Body of pancreas (tissue), 4 donors: ENCODE data around the gene MBP. TPM values are rescaled to one million over a fixed set of nuclear protein-coding genes. Genes with fewer than 3 reads are reported as not detected.

Experiments used
- ATAC-seq: fragments of 150-250 bp; one replicate; pipeline ENCODE4 v1.9.1; 2016
- DNase-seq, 4 donors: peaks; one replicate each; pipeline ENCODE4 v3.0.0-alpha.2; 2019
- H3K27ac ChIP-seq, 4 donors: fragments of 200-600 bp; sonication (generic); 1 replicate in 3 of 4; 2 replicates in 1 of 4; pipeline versions ENCODE4 v1.5.1 to v1.6.1; 2016 to 2019; ENCODE audit warnings: mild to moderate bottlenecking in 1 of 4, mixed read lengths in 1 of 4, moderate library complexity in 1 of 4
- H3K27me3 ChIP-seq, 2 donors: fragments of 200-600 bp; sonication (generic); one replicate each; pipeline ENCODE4 v1.6.0; 2016; ENCODE audit warnings: mild to moderate bottlenecking in 1 of 2
- H3K36me3 ChIP-seq, 2 donors: fragments of 200-600 bp; sonication (generic); replicated peaks in 1 of 2; 2 replicates each; pipeline ENCODE4 v1.5.1; 2016; ENCODE audit warnings: low read depth in 2 of 2; ENCODE audit not compliant: insufficient read depth in 1 of 2
- H3K4me1 ChIP-seq: fragments of 200-600 bp; sonication (generic); one replicate; pipeline ENCODE4 v1.6.0; 2016
- H3K4me3 ChIP-seq, 2 donors: fragments of 200-600 bp; sonication (generic); 1 replicate in 1 of 2; 2 replicates in 1 of 2; pipeline ENCODE4 v1.5.1; 2016 to 2019
- H3K9me3 ChIP-seq, 3 donors: fragments of 200-600 bp; sonication (generic); 1 replicate in 2 of 3; 2 replicates in 1 of 3; pipeline ENCODE4 v1.5.1; 2016
- POLR2A ChIP-seq, 3 donors: fragments of 450-650 bp; IDR thresholded peaks; one replicate each; pipeline ENCODE4 v1.6.1; 2016; ENCODE audit warnings: antibody characterized with exemption in 3 of 3, mild to moderate bottlenecking in 2 of 3
- WGBS, 2 donors: methylation state at CpG; one replicate each; pipeline ENCODE4 v1.1.5; 2017; 5-methylcytosine and 5-hydroxymethylcytosine counted together
- intact Hi-C: fragments of 100-400 bp; cut with DNase I; formaldehyde crosslinking; loops from one replicate; pipeline ENCODE4 v1.15.1; 2023
- total RNA-seq, 2 donors: library from RNA; depleted of rRNA; stranded (reverse); fragments of >200 nt; gene quantifications; one replicate each; pipeline ENCODE4 v1.1.0, GENCODE V29; 2016
- TF ChIP-seq, protein P1 (sequence below), 7 experiments: fragments of 450-650 bp in 4 of 7; fragments of 200-600 bp in 3 of 7; sonication (generic) in 3 of 7; IDR thresholded peaks; one replicate each; pipeline ENCODE4 v1.5.1; 2016 to 2019; ENCODE audit warnings: antibody characterized with exemption in 7 of 7

MBP gene
- total RNA-seq, 2 donors from 2014 or later: 17.4 to 24.4 TPM

DNA sequence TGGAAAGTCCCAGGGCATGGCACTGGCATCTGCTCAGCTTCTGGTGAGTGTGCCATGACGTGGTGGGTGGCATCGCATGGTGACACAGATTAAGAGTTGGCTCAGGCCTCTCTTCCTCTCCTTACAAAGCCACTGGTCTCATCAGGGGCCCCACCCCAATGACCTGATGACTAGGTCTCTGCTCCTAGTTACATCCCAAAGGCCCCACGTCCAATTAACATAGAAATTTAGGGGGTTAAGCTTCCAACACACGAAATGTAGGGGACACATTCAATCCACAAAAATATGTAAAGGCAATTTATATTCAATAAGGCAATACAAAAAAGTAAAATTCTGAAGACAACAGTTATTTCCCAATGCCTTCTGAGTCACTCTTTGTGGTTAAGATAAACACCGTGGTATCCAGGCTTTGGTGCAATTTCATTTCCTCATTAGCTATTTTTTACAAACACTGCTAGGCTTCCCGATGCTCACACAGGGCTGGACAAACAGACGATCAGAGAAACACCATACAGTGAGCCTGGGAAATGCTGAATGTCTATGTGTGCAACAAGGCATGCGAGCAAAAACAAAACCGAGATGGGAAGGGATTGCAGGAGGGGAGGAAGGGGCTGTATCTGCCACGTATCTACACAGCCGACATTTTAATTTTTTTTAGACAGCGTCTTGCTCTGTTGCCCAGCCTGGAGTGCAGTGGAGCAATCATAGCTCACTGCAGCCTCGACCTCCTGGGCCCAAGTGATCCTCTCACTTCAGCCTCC is 67.2 kb downstream of the MBP start:
- TF ChIP-seq POLR2A (IDR thresholded peaks at IDR 0.05): peak in 1 of 3 donors; percentile 25
- TF ChIP-seq, protein P1, sequence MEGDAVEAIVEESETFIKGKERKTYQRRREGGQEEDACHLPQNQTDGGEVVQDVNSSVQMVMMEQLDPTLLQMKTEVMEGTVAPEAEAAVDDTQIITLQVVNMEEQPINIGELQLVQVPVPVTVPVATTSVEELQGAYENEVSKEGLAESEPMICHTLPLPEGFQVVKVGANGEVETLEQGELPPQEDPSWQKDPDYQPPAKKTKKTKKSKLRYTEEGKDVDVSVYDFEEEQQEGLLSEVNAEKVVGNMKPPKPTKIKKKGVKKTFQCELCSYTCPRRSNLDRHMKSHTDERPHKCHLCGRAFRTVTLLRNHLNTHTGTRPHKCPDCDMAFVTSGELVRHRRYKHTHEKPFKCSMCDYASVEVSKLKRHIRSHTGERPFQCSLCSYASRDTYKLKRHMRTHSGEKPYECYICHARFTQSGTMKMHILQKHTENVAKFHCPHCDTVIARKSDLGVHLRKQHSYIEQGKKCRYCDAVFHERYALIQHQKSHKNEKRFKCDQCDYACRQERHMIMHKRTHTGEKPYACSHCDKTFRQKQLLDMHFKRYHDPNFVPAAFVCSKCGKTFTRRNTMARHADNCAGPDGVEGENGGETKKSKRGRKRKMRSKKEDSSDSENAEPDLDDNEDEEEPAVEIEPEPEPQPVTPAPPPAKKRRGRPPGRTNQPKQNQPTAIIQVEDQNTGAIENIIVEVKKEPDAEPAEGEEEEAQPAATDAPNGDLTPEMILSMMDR (IDR thresholded peaks at IDR 0.05): no peak
- Histone ChIP-seq H3K27me3 (no peaks in the 10 kb centered on the region), H3K27ac (peak overlapping the region in 1 of 4 donors; percentile 71), H3K36me3 (no peaks in the 10 kb centered on the region), H3K4me1 (peaks cover 21% of the 10 kb centered on the region), H3K9me3 (no peaks in the 10 kb centered on the region), H3K4me3 (no peak overlapping the region)
- 67 to 82% methylated on average over 13 of the region's 13 CpGs for WGBS, 2 donors
- intact Hi-C loops: no loop called here
- ATAC-seq: peak; percentile 35
- peak in 2 of 4 donors; percentile 30 to 74 for DNase-seq

DNA sequence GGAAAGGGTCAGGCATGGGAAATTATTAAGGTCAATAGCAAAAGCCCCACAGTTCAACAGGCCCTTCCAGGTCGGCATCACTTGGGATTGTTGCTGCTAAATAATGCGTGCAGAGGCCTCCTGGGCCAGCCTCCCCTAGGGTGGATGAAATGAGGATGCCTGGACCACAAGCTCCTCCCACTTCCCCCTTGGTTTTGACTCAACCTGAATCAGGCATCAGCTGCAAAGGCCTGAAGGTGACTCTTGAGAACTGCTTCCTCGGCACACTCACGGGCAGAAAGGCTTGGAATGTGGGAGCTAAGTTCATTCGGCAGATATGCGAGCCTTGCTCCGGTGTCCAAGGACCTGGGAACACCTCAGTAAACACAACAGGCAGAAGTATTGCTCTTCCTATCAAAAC is 69.3 kb downstream of the MBP start:
- Histone ChIP-seq H3K4me1 (peaks cover 21% of the 10 kb centered on the region), H3K36me3 (no peaks in the 10 kb centered on the region), H3K27me3 (no peaks in the 10 kb centered on the region), H3K9me3 (no peaks in the 10 kb centered on the region), H3K27ac (peak overlapping the region in 2 of 4 donors; percentile 32 to 51), H3K4me3 (no peak overlapping the region)
- ATAC-seq (no peak), DNase-seq (peak in 1 of 4 donors; percentile 61)
- intact Hi-C loops: no loop called here
- TF ChIP-seq, protein P1 (IDR thresholded peaks at IDR 0.05): no peak
- TF ChIP-seq POLR2A (IDR thresholded peaks at IDR 0.05): no peak
- 67 to 82% methylated on average over 7 of the region's 7 CpGs for WGBS, 2 donors

DNA sequence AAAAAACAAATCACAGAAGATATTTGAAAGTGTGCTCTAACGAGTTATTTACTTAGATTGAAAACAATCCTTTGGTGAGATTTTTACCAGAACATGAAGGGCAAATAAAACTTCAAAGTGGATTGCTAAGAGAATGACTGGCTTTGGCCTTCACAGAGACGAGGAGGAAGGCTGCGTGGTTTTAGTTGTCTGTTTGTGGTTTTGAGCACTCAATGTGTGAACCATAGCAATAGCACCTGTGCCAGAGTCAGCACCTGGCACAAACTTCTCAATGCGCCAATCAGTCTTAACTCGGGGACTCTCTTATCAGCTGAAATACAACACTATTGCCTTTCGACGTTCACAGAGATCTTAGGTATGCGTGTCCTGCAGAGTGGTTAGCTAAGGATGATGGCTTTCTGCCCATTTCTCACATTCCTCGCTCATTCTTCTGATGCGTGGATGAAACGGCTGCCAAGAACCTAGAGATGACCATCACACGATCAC is 70.0 kb downstream of the MBP start:
- 32 to 33% methylated on average over 12 of the region's 12 CpGs for WGBS, 2 donors
- Histone ChIP-seq H3K4me3 (no peak overlapping the region), H3K36me3 (no peaks in the 10 kb centered on the region), H3K27me3 (no peaks in the 10 kb centered on the region), H3K4me1 (peaks cover 21% of the 10 kb centered on the region), H3K9me3 (no peaks in the 10 kb centered on the region), H3K27ac (peak overlapping the region in 2 of 4 donors; percentile 32 to 51)
- ATAC-seq (peak; percentile 54), DNase-seq (peak in 1 of 4 donors; percentile 31)
- intact Hi-C loops: no loop called here
- TF ChIP-seq POLR2A (IDR thresholded peaks at IDR 0.05): no peak
- TF ChIP-seq, protein P1 (IDR thresholded peaks at IDR 0.05): no peak

DNA sequence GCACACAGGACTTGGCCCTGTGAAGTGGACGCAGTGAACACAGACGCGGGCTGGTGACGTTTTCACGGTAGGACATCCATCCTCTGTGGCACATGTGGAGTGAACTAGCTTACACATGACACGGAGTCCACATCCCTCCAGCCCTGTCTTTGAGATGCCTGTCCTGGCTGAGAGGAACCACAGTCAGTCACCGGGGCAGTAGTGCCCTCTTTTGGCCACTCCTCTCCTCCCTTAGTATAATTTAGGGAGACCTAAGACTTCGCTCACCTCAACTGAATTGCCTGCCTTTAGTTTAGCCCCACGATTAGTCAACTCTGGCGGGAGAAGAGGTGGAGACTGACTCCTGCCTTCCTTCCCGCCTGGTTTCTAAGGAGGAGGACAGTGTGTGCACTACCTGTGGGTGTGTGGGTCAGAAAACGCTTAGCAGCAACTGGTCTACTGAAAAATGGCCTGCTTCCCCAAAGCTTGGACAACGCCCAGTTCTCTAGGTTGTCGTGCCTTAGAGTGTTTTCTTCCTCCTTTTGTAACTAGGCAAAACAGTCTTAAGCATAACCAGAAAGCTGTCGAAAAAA is 70.6 kb downstream of the MBP start:
- intact Hi-C loops: no loop called here
- H3K27ac ChIP-seq: peak overlapping the region in 2 of 4 donors; percentile 32 to 51
- no peak overlapping the region for H3K4me3 ChIP-seq
- H3K27me3 ChIP-seq: no peaks in the 10 kb centered on the region
- H3K36me3 ChIP-seq: no peaks in the 10 kb centered on the region
- 81 to 90% methylated on average over 15 of the region's 15 CpGs for WGBS, 2 donors
- ATAC-seq: no peak
- H3K4me1 ChIP-seq: peaks cover 25% of the 10 kb centered on the region
- DNase-seq: peak in 1 of 4 donors; percentile 52
- TF ChIP-seq, protein P1 (IDR thresholded peaks at IDR 0.05): peak in 1 of 7 experiments; percentile 18
- no peak for TF ChIP-seq POLR2A (IDR thresholded peaks at IDR 0.05)
- H3K9me3 ChIP-seq: no peaks in the 10 kb centered on the region
